ENCODE data around the gene RETN.

Gene RETN

DNA sequence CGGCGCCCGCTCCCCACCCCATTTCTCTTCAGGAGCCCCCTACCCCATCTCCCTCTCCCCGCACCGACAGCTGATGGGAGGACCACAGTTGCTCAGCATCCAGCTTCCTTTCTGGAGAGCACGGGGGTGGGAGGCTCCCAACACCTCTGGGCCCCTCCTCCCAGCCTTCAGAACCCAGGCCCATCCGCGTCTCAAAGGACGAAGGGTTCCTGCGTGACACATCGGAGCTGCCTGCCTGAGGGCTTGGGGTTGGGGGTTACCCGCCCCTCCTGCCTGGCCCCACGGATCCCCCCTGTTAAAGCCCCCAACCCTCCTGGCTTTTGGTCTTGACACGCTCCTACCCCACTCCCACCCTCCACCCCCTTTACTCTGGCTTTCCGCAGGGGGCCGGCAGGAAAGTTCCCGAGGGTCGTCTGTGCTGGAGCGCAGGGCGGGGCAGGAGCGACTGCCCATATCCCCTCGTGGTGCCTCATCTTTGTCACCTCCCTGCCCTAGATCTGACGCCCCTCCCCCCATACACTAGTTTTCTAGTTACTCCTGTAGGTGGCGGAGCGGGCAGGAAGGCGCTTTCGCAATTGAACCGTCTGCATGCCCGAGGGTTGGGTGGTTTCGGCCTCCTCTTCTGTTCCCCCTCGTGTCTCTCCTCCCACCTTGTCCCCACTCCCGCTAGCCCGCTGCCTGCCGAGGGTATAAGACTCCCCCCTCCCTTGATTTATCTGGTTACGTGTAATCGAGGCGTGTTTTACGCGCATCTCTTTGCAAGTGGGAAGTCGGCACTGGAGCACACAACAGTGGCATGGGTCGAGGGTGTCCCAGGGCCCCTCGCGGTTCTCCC is 12.7 kb downstream of the RETN start:
- DNase-seq: peak in 49 of 56 donors; percentile 5 to 71 (median 47)

DNA sequence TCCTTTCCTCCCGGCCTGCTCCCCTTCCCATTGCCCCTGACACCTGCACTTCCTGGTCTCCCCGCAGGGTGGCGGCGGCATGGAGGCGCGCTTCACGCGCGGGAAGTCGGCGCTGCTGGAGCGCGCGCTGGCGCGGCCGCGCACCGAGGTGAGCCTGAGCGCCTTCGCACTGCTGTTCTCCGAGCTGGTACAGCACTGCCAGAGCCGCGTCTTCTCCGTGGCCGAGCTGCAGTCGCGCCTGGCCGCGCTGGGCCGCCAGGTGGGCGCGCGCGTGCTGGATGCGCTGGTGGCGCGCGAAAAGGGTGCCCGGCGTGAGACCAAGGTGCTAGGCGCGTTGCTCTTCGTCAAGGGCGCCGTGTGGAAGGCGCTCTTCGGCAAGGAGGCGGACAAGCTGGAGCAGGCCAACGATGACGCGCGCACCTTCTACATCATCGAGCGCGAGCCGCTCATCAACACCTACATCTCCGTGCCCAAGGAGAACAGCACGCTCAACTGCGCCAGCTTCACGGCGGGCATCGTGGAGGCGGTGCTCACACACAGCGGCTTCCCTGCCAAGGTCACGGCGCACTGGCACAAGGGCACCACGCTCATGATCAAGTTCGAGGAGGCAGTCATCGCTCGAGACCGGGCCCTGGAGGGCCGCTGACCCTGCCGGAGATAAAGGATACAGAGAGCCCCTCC is 13.5 kb downstream of the RETN start:
- DNase-seq: peak in 12 of 56 donors; percentile 1 to 60 (median 45)

DNA sequence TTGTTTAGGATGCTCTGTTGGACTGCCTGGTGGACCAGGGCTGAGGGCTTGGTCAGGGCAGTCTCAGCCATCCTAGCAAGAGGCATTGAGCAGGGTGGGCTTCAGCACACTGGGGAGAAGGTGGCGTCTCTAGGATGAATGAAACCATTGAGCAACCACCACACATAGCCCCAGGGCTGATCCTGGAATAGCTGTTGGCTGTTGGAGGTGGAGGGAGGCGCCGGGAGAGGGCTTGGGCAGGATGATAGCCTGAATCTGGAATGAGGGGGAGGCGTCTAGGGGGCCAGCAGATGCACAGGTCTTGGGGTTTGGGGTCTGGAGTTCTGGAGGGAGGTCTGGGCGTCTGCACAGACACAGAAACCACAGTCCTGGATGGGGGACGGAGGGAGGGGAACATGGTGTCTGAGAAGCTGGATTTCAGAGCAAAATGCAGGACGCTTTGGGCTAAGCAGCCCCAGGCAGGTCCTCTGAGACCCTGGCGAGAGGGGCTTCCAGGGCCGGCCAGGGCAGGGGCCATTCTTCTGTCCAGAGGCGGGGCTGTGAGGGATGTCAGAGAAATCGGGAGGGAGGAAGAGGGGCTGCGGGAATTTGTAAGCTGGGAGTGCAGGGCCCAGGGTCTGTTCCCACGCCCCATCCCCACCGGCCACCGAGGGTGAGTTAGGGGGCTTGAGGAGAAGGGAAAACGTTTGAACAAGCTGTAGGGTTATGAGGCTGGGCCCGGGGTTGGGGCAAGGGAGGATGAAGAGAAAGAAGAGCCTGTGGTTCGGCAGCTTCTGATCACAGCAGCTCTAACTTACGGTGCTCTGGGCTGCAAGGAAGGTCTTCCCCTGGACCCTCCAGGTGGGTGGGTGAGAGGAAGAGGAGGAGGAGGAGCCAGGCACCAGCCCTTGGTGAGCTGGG is 16.9 kb downstream of the RETN start:
- DNase-seq: no peak

DNA sequence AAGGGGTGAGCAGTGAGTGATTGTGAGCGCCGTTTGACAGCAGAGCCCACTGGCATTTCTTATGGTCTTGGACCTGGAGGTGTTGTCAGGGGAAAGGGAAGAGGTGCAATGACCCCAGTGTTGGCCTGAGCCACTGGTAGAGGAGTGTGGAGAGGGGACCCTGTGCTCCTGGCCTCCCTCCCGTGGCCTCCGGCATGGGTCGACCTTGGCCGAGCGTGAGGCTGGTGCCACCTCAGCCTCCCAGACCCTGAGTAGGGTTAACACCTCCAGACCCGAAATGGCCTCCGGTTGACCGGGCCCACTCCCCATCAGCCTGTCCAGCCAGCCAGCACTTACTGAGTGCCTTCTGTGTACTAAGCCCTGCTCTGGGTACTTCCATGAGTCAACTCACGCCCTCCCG is 18.3 kb downstream of the RETN start:
- DNase-seq: no peak

DNA sequence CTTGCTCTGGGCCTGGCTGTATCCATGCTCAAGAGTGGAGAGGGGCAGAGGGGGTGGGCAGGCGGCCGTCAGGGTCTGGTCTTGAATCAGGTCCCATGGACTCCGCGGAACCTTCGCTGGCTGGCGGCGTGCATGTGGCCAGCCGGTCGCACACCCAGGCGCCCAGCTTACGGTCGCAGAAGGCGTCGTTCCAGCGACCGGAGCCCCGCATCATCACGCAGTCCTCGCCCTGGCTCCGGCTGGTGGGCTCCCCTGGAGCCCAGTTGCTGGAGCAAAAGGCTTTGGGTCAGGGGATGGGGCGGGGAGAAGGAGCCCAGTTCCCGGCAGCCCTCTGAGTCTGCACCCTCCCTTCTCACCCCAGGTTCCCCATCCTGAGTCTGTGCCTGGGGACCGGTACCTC is 20.3 kb downstream of the RETN start:
- DNase-seq: no peak

DNA sequence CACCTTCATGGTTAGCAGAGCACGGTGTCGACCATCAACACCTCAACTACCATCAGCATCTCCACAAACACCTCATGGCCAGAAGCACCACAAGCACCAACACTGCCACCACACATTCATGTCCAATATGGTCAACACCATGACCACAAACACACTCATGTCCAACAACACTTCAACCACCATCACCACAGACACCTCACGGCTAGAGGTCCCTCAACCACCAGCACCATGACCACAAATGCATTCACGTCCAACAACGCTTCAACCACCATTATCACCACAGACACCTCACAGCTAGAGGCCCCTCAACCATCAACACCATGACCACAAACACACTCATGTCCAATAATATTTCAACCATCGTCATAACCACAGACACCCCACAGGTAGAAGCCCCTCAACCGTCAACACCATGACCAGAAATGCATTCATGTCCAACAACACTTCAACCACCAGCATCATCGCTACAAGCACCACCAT is 22.0 kb downstream of the RETN start:
- no peak for DNase-seq

DNA sequence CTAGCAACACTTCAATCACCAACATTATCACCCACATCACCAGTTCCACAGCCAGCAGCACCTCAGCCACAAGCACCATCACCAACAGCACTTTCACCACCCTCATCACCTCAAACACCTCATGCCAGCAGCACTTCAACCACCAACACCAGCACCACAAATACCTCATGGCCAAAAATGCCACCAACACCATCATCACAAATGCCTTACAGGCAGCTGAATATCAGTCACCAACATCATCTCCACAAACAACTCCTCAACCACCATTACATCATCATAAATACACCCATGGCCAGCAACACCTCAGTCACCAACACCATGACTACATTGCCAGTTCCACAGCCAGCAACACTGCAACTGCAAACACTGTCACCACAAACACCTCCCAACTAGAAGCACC is 22.6 kb downstream of the RETN start:
- DNase-seq: no peak

DNA sequence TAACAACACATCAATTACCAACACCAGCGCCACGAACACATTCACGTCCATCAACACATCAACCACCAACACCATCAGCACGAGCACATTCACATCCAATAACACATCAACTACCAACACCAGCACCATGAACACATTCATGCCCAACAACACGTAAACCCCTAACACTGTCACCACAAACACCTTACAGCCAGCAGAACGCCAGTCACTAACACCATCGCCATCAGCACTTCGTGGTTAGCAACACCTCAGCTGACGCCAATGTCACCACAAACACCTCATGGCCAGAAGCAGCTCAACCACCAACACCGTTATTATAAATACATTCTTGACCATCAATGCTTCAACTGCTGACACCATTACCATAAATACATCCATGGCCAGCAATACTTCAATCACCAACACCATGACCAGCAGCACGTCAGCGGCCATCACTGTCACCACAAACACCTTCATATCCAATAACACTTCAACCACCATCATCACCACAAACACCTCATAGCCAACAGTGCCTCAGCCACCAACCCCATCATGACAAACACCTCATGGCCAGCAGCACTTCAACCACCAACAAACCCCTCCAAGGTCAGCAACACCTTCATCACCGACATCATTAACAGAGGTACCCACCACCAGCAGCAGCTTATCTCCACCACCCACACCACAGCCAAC is 23.7 kb downstream of the RETN start:
- DNase-seq: no peak

DNA sequence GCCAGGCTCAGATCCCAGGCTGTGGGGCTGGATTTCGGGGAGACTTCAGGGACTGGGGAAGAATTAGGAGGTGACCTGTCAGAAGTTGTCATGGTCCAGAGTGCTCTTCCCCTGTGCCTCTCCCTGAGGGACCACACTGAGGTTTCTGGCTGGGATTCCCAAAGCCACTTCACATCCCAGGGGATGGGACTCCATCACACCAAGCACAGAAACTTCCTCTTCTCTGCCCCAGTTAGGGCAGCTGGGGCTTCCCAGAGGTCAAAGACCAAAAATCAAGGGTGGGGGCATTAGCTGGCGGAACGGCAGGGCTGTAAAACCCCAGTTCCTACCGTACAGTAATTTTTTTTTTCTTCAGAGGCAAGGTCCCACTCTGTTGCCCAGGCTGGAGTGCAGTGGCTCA is 25.6 kb downstream of the RETN start:
- no peak for DNase-seq

DNA sequence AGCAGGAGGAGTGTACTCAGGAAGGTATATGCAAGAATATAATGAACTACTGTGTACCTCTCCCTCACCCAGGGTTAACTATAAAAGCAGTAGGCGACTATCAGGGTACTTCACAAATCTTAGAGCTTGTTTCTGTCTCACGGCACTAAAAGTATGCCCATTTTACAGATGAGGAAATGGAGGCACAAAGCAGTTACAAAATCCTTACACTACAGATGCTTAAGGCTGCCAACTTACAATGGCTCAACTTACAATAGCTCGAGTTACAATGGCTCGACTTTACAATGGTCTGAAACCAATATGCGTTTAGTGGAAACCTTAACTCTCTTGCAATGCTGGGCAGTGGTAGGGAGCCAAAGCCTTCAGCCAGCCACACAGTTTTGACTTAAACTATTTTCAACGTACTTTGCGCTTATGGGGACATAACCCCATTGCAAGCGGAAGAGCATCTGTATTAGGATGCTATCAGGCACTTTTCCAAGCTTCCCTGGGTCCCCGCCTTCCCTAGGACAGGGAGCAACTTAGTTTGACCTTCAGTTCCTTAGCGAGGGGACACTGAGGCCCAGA is 29.0 kb downstream of the RETN start:
- DNase-seq: no peak

DNA sequence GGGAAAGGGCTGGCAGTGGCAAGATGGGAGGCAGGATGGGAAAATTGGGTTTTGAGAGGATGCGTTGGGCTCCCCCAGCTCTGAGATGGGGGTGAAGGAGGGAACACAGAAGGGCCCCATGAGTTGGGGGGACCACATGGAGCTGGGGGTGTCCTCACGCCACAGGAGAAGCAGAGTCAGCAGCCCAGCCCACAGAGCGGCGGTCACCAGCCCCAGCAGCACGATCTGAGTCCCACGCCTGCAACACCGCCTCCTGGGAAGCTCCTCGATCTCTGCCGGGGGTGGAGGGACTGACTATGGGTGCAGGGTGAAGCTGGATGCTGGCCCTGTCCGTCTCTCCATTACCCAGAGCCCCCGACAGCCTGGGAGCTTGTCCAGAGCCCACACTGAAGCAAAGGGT is 29.7 kb downstream of the RETN start:
- DNase-seq: no peak

DNA sequence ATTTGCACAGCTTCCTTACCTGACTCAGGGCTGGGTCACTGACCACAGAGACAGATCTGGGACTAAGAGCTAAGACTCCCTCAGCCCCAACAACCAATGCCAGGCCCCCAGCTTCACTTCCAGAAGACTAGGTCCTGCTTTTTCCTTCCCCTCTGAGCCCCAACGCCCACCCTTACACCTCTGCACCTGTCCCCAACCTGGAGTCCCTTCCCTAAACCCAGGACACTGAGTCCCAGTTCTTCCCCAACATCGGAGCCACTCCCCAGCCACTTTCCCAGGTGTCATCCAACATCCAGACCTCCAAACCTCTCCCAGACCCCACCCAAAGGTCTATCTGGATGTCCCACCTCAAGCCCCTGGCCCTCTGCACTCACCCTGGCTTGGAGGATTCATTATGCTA is 30.2 kb downstream of the RETN start:
- no peak for DNase-seq

DNA sequence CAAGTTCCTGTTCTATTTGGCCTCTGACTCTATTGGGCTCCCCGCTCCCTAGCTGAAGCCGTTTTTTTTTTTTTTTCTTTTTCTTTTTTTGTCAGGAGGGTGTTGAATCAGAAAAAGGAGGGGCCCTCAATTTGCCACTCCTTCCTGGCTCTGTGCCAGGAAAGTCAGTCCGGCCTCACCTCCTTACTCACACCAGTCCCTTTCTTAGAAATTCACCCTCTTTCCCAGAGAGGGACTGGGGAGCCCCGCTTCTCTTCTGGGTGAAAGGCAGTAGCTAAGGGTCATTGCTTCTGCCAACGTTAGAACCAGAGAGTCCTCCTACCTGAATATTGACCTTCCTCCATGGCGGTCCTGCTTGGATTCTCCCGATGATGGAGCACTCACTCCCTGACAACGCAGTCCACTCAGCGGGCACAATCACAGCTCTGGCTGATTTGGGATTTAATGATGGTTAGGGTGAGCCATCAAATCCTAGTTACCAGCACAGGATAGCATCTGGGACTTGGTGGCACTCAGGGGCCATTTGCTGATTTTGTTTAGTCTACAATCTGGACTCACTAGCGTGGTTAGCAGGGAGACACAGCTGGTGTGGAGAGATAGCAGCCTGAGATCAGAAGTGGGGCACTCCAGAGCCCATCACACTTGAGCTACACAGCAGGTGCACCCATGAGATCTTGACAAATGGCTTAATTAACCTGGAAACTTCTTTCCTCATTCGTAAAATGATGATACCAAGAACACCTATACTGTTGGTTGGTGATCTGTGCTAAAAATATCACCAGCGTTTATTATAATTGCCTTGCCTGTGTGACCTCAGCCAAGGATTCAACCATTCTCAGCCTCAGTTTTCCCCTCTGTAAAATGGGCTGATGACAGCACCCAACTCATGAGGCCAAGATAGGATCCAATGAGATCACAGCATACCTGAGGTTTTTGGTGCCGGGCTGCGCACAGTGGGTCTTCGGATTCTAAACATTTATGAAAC is 30.9 kb downstream of the RETN start:
- DNase-seq: no peak

DNA sequence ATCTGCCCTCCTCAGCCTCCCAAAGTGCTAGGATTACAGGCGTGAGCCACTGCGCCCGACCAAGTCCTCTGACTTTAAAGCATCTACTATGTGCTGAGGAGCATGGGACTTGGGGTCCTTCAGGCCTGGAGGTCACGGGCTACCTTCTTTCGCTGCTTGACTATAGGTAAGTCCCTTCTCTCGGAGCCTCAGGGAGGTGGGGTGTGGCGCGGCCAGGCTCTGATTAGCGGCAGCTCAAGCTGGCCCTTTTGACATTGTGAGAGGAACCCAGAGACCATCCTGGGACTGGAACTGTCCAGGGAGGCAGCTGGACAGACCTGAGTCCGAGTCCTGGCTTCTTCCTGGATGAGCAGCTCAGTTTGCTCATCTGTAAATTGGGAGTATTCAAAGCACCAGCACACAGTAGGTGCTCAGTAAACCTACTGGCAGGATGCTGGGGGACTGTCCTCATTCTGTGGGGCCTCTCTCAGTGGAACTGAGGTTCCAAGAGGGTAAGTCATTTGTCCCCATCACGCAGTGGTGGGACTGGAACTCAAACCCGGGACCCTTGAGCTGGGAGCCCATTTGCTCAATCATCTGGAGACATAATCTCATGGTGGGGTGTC is 32.3 kb downstream of the RETN start:
- no peak for DNase-seq

DNA sequence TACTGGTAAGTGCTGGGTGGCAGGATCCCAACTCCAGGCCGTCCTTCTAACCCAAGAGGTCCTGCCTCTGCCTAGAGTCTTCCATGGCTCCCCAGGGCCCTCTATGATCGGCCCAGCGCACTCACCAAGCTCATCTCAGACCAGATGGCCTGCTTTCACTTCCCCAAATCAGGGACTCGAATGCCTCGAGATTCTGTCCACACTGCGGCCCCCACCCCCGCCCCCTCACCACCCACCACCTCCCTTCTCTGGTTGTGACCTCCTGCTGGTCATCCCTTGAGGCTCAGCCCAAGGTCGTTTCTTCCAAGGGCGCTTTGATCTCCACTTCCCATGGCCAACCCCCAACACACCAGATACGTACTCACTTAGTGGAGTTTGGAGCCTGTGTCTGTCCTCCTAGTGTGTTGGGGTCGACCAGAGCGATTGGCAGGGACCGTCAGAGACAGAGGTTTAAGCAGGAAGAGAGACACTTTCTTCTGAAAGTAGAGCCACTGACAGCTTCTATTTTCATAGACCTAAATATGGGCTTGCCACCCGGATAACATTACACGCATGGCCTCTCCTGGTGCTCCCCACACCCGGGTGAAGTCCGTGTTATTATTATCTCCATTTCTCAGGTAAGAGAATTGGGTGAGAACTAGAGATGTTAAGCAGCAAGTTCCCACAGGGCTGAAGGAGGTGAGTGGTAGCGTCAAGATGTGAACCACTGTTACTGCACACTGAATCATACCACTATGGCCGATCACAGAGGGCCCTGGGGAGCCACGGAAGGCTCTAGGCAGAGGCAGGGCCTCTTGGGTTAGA is 33.0 kb downstream of the RETN start, which contains the start of gene FCER2:
TSS of gene FCER2 (minus strand) at position 478 of the 804 bp plus-strand sequence. CDS start 2,371 bp downstream, outside the sequence.
- no peak for DNase-seq

DNA sequence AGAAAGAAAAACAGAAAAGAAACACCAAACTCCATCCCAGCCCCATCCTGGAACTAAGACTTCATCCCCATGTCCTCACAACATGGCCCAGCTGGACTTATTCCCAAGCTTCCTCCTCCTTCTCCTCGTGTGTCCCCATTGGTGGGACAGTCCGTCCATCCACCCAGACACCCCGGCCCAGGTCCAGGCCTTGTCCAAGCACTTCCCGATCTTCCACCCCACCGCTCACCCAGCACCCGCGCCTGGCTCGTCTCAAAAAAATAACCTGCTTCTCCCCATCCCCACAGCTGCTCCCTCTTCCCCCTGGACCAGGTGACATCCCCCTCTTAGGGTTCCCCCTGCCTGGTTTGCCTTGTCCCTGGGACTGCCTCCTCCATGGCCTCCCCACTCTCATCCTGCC is 34.5 kb downstream of the RETN start:
- no peak for DNase-seq

DNA sequence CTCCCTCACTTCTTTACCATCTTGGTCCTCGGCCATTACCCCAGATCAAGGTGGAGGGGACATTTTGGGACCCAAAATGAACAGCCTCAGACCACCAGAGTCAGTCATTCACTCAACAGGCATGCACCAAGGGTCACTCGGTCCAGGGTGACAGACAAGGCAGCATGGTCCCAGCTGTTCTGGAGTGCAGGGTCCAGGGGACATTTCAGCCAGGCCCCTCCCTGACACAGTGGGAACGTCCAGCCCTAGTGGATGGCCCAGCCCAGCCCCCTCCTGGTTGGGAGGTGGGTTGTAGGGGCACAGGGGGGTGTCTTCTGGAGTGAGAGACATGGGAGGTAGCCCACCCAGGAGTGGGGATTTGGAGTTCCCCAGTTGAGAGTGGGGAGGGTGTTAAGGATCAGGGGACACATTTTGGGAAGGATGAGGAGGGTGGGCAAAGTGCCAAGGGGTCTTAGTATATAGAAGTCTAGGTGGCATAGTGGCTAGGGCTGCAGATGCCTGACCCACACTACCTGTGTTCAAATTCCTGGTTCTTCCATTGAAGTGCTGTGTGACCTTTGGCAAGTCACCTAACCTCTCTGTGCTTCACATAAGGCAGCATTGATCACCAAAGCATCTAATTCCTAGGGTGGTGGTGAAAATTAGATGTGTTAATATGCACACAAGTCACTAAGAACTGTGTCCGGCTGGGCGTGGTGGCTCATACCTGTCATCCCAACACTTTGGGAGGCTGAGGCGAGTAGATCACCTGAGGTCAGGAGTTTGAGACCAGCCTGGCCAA is 35.6 kb downstream of the RETN start:
- DNase-seq: no peak
